GM18517 (cell line): ENCODE measurements around the gene RNF114.
"Not testable (repeated sequence)": the region's sequence is repeated elsewhere in the genome, so short reads cannot be mapped to it uniquely, and the experiment has no call there.

Experiments used
- ATAC-seq: cut with Tn5 transposase; IDR thresholded peaks from one replicate; pipeline ENCODE4 v1.9.1; 2021; ENCODE audit warnings: mild to moderate bottlenecking, moderate library complexity; ENCODE audit not compliant: unreplicated experiment

The RNF114 gene

GRCh38 chr20:49936153-49937026 is at the start of gene RNF114:
Gene RNF114, plus strand, starts transcription at chr20:49936397. Its CDS starts 16 bp downstream, at chr20:49936413.
- peak; percentile 68 for ATAC-seq

- no peak for ATAC-seq
Observed at GRCh38 chr20:49886571-49887213, 49.5 kb upstream of the RNF114 start.

DNA sequence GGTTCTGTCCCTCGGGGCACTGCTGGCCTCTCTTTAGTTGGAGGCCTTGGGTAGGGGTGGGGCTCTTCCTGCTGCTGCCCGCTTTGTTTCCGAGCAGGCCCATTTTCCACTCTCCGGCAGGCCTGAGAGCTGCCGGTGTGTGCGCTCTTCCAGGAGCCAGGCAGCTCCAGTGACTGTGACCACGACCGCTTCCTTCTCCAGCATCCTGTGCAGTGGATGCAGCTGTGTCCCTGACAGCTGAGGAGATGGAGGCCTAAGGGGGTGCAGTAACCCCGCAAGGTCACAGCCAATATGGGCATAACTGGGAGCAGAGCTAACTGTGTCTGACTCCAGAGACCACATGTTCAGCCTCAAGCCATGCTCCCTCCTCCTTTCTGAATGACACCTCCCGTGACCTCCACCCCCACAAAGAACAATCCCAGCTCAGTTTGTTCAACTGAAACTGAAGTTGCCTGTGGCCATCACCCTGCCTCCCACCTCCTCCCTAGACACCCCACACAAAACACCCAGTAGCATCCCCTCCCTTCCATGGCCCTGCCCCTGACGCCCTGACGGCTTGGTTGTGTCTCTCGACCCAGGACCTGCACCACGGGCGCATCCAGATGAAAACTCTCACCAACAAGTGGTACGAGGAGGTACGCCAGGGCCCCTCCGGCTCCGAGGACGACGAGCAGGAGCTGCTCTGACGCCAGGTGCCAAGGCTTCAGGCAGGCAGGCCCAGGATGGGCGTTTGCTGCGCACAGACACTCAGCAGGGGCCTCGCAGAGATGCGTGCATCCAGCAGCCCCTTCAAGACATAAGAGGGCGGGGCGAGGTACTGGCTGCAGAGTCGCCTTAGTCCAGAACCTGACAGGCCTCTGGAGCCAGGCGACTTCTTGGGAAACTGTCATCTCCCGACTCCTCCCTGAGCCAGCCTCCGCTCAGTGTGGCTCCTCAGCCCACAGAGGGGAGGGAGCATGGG is 48.7 kb upstream of the RNF114 start:
- ATAC-seq, result no peak

DNA sequence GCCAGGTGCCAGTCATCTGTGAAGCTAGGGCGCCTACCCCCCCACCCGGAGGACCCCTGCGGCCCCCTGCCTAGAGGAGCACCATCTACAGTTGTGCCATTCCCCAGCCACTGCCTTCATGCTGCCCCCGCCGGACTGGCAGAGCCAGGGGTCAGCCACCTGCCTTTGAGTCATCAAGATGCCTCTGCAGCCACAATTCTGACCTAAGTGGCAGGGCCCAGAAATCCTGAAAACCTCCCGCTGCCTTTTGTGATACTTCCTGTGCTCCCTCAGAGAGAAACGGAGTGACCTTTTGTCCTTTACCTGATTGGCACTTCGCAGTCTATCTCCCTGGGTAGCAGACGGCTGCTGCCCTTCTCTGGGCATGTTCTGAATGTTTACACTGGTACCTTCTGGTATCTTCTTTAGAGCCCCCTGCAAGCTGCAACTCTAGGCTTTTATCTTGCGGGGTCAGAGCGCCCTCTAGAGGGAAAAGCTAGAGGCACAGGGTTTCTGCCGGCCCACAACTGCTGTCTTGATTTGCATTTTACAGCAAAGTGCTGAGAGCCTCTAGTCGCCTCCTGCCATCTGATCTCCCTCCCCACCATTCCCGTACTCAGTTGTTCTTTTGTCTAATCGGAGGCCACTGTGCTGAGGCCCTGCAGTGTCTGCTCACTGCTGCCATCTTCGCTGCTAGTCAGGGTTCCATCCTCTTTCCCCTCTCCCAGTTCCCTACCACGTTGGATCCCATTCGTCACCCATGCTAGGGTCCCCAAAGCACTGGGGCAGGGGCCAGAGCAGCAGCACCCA is 47.8 kb upstream of the RNF114 start:
- no peak for ATAC-seq

GRCh38 chr20:49889001-49889934 is 46.9 kb upstream of the RNF114 start:
- ATAC-seq, result no peak

DNA sequence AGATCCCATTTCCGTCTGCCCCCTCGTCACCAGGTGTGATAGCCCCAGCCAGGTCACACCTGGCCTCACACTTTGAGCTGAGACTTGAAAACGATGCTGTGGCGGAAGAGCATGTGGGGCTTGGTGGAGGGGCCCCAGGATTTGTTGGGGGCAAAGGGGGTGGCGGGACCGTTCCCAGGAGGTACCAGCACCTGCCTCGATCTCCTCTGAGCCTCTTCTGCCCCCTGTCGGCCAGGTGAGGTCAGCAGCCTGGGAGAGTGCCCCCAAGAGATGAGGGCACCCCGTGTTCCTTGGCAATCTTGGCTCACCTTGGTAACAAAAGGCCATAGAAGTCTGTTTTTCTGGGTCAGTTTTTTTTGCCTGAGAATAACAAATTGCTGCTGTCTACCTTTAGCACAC is 46.3 kb upstream of the RNF114 start:
- no peak for ATAC-seq

DNA sequence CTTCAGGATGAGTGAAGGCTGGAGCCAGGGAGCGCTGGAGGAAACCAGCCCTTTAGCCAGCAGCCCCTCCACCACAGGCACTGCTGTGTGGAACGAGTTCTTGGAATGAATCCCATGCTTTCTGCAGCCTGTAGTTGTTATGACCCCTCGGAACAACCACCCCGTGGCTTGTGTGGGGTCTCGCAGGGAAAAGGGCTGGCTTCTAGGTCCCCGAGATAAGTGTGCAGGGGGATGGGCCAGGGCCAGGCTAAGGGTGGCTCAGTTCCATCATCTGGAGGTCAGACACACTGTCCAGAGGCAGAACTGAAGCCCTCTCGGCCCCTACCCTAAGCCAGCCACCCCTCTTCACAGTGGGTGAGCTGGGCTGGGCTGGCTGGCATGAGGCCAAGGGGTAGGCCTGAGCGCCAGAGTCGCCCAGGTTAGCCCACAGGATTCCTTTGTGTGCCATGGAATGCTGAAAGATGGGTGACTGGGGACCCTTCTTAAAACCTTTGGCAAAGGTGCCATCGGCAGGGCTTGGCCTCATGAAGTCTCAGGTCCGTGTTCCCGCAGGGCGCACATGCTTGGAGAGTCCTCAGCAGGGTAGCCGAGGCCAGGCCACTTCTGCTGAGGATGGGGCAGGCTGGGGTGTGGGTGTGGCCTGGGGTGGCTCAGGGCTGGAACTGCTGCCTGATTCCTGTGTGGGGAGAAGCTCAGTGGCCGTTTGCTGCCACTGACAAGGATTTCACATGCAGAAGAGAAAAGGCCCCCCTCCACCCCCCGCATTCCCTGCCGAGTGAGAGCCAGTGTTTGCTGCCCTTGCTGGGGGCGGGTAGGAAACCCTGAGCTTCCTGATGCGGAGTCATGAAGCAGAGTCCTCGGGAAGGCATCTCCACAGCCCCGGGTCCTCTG is 45.5 kb upstream of the RNF114 start:
- ATAC-seq, result no peak

GRCh38 chr20:49891476-49892110 is 44.6 kb upstream of the RNF114 start:
- ATAC-seq, result no peak

GRCh38 chr20:49892260-49892659 is 43.9 kb upstream of the RNF114 start:
- no peak for ATAC-seq

DNA sequence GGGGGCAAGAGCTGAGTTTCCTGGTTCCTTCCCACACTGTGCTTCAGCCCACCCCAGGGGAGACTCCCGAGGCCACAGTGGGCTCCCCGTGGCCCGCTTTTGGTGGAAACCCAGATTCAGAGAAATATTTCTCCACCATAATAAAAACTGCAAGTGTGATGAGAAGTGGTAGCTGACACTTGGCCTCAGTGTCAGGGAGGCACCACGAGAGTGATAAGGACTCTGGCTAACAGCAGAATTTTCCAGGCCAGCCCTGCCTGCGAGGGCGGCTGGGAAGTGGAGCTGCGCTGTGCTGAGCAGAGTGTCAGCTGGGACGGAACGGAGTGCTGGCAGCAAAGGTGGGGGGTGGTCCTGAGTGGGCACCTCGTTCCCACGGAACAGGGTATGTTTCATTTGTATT is 43.4 kb upstream of the RNF114 start:
- ATAC-seq, result no peak

DNA sequence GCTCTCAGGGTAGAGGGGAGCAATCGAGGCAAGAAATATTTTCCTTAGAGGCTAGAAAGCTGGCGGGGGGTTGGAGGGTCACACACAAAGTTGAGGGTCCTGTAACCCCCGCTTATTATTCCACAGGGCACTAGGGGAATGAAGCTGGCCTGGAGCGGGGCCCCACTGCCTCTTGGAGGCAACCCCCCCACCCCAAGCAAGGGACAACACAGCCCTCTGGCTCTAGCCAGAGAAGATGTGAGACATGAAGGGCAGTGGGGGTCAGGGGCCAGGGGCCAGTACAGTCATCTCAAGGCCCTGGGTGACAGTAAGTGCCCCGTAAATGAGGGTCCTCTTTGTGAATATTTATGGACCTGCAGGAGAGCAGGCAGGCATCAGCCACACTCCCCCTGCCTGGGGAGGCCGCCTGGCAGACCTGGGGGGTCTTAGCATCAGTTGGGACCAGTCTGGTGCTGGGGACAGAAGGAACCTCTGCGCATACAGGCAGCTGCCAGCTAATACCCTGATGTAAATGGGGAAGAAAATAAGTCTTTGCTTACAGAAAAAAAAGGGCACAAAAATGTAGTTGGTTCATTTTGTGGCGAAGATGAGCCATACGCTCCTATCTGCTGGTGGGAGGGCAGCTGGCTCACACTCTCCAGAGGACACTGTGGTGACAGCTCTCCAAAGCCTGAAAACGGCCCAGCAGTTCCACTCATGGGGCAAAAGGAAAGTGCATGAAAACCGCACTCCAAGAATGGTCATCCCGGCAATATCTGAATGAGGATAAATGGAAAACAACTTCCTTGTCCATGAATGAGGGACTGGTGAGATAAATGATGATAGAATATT is 42.7 kb upstream of the RNF114 start:
- no peak for ATAC-seq

- no peak for ATAC-seq
Observed at GRCh38 chr20:49894073-49894470, 42.1 kb upstream of the RNF114 start.

DNA sequence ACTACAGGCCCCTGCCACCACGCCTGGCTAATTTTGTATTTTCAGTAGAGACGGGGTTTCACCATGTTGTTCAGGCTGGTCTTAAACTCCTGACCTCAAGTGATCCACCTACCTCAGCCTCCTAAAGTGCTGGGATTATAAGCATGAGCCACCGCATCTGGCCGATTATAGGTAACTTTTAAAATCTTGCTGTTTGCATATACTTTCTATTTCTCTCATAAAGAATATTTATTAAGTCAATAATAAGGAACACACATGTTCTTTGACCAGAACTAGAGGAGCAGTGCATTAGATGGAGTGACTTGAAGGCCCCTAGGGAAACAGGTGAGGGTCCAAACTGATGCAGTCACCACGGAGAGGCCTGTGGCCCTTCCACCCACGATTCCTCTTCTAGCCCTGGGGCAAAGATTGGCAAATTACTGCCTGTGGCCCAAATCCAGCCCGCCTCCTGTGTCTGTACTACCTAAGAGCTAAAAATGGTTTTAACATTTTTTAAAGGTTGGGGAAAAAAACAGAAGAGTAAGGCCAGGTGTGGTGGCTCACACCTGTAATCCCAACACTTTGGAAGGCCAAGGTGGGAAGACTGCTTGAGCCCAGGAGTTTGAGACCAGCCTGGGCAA is 40.6 kb upstream of the RNF114 start:
- not testable (repeated sequence) for ATAC-seq

DNA sequence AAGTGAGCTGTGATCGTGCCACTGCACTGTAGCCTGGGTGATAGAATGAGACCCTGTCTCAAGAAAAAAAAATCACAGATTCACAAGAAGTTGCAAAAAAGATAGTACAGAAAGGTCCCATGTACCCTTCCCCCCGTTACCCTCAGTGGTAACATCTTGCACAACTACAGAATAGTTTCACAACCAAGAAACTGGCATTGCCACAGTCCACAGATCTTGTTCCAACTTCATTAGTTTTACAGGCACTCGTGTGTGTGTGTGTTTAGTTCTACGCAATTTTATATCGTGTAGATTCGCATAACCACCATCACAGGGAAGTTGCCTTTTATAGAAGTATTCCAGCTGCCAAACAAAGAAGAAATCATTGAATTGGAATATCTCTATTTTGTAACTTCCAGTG is 40.0 kb upstream of the RNF114 start:
- no peak for ATAC-seq

DNA sequence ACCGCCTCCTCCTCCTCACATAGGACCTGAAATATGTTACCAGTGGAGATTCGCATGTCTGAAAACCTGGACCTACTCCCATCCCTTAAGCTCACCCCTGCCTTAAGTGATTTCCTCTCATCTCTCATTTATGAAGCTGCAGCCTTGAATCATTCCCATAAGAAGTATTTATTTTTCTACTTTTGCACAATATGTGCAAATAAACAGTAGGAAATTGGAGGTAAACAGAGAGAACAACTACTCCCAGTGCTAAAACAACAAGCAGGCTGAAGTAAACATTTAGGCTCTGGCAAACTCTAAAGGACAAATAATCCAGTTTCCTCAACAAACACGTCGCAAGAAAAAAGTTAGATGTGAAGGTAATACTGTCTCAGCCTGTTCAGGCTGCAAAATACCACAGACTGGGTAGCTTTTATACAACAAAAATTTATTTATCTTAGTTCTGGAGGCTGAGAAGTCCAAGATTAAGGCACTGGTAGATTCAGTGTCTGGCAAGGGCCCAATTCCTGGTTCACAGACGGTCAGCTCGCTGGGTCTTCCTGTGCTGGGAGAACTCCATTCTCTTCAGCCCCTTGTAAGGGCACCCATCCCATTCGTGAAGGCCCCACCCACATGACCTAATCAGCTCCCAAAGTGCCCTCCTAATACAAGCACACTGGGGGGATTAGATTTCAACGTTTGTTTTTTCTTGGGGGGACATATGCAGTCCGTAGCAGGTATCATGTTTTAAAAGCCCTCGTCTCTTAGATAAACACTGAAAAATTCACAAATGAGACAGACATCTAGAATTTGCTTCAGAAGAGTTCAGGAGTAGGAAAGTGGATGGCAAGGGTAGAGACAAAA is 36.4 kb upstream of the RNF114 start:
- no peak for ATAC-seq

GRCh38 chr20:49901588-49901987 is 34.6 kb upstream of the RNF114 start:
- no peak for ATAC-seq
